Neural progenitor cell (in vitro differentiated cells): ENCODE data around the gene RANBP1. TPM values are rescaled to one million over a fixed set of nuclear protein-coding genes. Genes with fewer than 3 reads are reported as not detected.

ENCODE experiments used
- DNase-seq: peaks from one replicate; pipeline ENCODE4 v3.0.0-alpha.2; 2016; ENCODE audit warnings: low spot score
- H2AFZ ChIP-seq: fragments of 200-600 bp; sonication (generic); replicated peaks from 2 replicates; pipeline ENCODE4 v1.6.1; 2016; ENCODE audit warnings: antibody characterized with exemption
- H3F3A ChIP-seq: fragments of 200-600 bp; sonication (generic); 2 replicates; pipeline ENCODE4 v1.6.1; 2016; ENCODE audit warnings: antibody characterized with exemption, low read depth
- H3K27ac ChIP-seq: fragments of 200-600 bp; sonication (generic); 2 replicates; pipeline ENCODE4 v1.5.1; 2016; ENCODE audit warnings: mild to moderate bottlenecking
- H3K27me3 ChIP-seq: fragments of 200-600 bp; sonication (generic); 2 replicates; pipeline ENCODE4 v1.6.1; 2016; ENCODE audit warnings: mild to moderate bottlenecking, moderate library complexity
- H3K36me3 ChIP-seq: fragments of 200-600 bp; sonication (generic); 2 replicates; pipeline ENCODE4 v1.5.1; 2016
- H3K4me1 ChIP-seq: fragments of 200-600 bp; sonication (generic); 2 replicates; pipeline ENCODE4 v1.6.1; 2016; ENCODE audit warnings: mixed run types
- H3K4me2 ChIP-seq: fragments of 200-600 bp; sonication (generic); 2 replicates; pipeline ENCODE4 v1.6.1; 2016
- H3K4me3 ChIP-seq: fragments of 200-600 bp; sonication (generic); 2 replicates; pipeline ENCODE4 v1.5.1; 2016
- H3K79me2 ChIP-seq: fragments of 200-600 bp; sonication (generic); 2 replicates; pipeline ENCODE4 v1.6.1; 2016; ENCODE audit warnings: low read depth
- H3K9ac ChIP-seq: fragments of 200-600 bp; sonication (generic); 2 replicates; pipeline ENCODE4 v1.6.1; 2016
- H3K9me3 ChIP-seq: fragments of 200-600 bp; sonication (generic); 2 replicates; pipeline ENCODE4 v1.5.1; 2016; ENCODE audit warnings: low read depth
- H4K20me1 ChIP-seq: fragments of 200-600 bp; sonication (generic); 2 replicates; pipeline ENCODE4 v1.6.1; 2016; ENCODE audit warnings: low read depth
- H3K27ac Mint-ChIP-seq: 3 replicates; pipeline ENCODE4 v1.8.0; 2021; ENCODE audit warnings: mixed read lengths
- H3K27me3 Mint-ChIP-seq: 2 replicates; pipeline ENCODE4 v1.8.0; 2022; ENCODE audit warnings: low read depth, mild to moderate bottlenecking, inconsistent platforms, moderate library complexity, mixed read lengths; ENCODE audit not compliant: insufficient read depth
- H3K36me3 Mint-ChIP-seq: 3 replicates; pipeline ENCODE4 v1.8.0; 2021; ENCODE audit warnings: mixed read lengths
- H3K4me1 Mint-ChIP-seq: 3 replicates; pipeline ENCODE4 v1.8.0; 2021; ENCODE audit warnings: mixed read lengths
- H3K4me3 Mint-ChIP-seq: 3 replicates; pipeline ENCODE4 v1.8.0; 2021; ENCODE audit warnings: mild to moderate bottlenecking, moderate library complexity, mixed read lengths
- H3K9me3 Mint-ChIP-seq: 3 replicates; pipeline ENCODE4 v1.8.0; 2020; ENCODE audit warnings: mixed read lengths
- CTCF ChIP-seq: fragments of 200-600 bp; sonication (generic); IDR thresholded peaks from 2 replicates; pipeline ENCODE4 v1.5.1; 2017; ENCODE audit warnings: antibody characterized with exemption, mild to moderate bottlenecking
- EZH2 ChIP-seq: fragments of 200-600 bp; sonication (generic); IDR thresholded peaks from 2 replicates; pipeline ENCODE4 v1.6.1; 2017; ENCODE audit warnings: antibody characterized with exemption, mild to moderate bottlenecking, moderate library complexity
- EZH2phosphoT487 ChIP-seq: fragments of 200-600 bp; sonication (generic); IDR thresholded peaks from 2 replicates; pipeline ENCODE4 v1.6.1; 2017; ENCODE audit warnings: antibody characterized with exemption
- total RNA-seq: library from RNA; depleted of rRNA; stranded (reverse); fragments of >200 nt; gene quantifications from 2 replicates; pipeline ENCODE4 v1.2.3, GENCODE V29; 2015; ENCODE audit warnings: low replicate concordance

Gene RANBP1
- total RNA-seq, 1 donor from 2014 or later, result 918 TPM

GRCh38 chr22:20116376-20116950 lies 559 bp downstream of the RANBP1 start:
- TF ChIP-seq CTCF (no peak), EZH2phosphoT487 (no peak), EZH2 (no peak)
- peak overlapping the region; percentile 93 for H3K4me3 Mint-ChIP-seq
- H3K36me3 ChIP-seq, result peaks cover 3% of the 10 kb centered on the region
- H3K9me3 Mint-ChIP-seq, result peaks cover 2% of the 10 kb centered on the region
- H2AFZ ChIP-seq, result peak overlapping the region; percentile 92
- peaks cover 39% of the 10 kb centered on the region for H4K20me1 ChIP-seq
- no peaks in the 10 kb centered on the region for H3K27me3 ChIP-seq
- H3K36me3 Mint-ChIP-seq, result peaks cover 13% of the 10 kb centered on the region
- H3K4me1 ChIP-seq, result peaks cover 14% of the 10 kb centered on the region
- peaks cover 24% of the 10 kb centered on the region for H3K4me1 Mint-ChIP-seq
- peak overlapping the region; percentile 93 for H3K9ac ChIP-seq
- peaks cover 4% of the 10 kb centered on the region for H3K27me3 Mint-ChIP-seq
- peaks cover 24% of the 10 kb centered on the region for H3F3A ChIP-seq
- H3K27ac ChIP-seq, result no peak overlapping the region
- peak overlapping the region; percentile 93 for H3K4me2 ChIP-seq
- peak; percentile 13 for DNase-seq
- H3K9me3 ChIP-seq, result no peaks in the 10 kb centered on the region
- peak overlapping the region; percentile 57 for H3K27ac Mint-ChIP-seq
- H3K79me2 ChIP-seq, result peaks cover 60% of the 10 kb centered on the region
- H3K4me3 ChIP-seq, result peak overlapping the region; percentile 99

GRCh38 chr22:20116951-20117632 lies 1.2 kb downstream of the RANBP1 start, which contains the start of gene TRMT2A:
TSS of gene TRMT2A (minus strand) at chr22:20117226. CDS start at chr22:20116906, 320 bp downstream.
- DNase-seq, result peak; percentile 99
- Mint-ChIP-seq H3K9me3 (peaks cover 2% of the 10 kb centered on the region), H3K36me3 (peaks cover 13% of the 10 kb centered on the region), H3K27me3 (peaks cover 4% of the 10 kb centered on the region), H3K4me1 (peaks cover 24% of the 10 kb centered on the region), H3K27ac (peak within 1 kb of the TSS; percentile 69), H3K4me3 (peak within 1 kb of the TSS; percentile 94)
- H3K4me3 ChIP-seq, result peak within 1 kb of the TSS; percentile 99
- peak within 1 kb of the TSS; percentile 99 for H3K4me2 ChIP-seq
- H3K36me3 ChIP-seq, result peaks cover 3% of the 10 kb centered on the region
- H3F3A ChIP-seq, result peaks cover 24% of the 10 kb centered on the region
- peak within 1 kb of the TSS; percentile 84 for H3K27ac ChIP-seq
- H3K27me3 ChIP-seq, result no peaks in the 10 kb centered on the region
- peak within 1 kb of the TSS; percentile 99 for H3K9ac ChIP-seq
- peaks cover 40% of the 10 kb centered on the region for H4K20me1 ChIP-seq
- peaks cover 67% of the 10 kb centered on the region for H3K79me2 ChIP-seq
- peaks cover 14% of the 10 kb centered on the region for H3K4me1 ChIP-seq
- peak within 1 kb of the TSS; percentile 92 for H2AFZ ChIP-seq
- TF ChIP-seq CTCF (peak; percentile 45), EZH2 (no peak)
- no peaks in the 10 kb centered on the region for H3K9me3 ChIP-seq

- H3K9me3 ChIP-seq, result no peaks in the 10 kb centered on the region
- H3K9me3 Mint-ChIP-seq, result peaks cover 2% of the 10 kb centered on the region
- H3K36me3 ChIP-seq, result peaks cover 3% of the 10 kb centered on the region
- H4K20me1 ChIP-seq, result peaks cover 44% of the 10 kb centered on the region
- peak overlapping the region; percentile 99 for H3K4me2 ChIP-seq
- H3K4me1 Mint-ChIP-seq, result peaks cover 24% of the 10 kb centered on the region
- H3F3A ChIP-seq, result peaks cover 24% of the 10 kb centered on the region
- H3K27ac Mint-ChIP-seq, result peak overlapping the region; percentile 69
- H3K79me2 ChIP-seq, result peaks cover 73% of the 10 kb centered on the region
- peaks cover 13% of the 10 kb centered on the region for H3K36me3 Mint-ChIP-seq
- no peak for TF ChIP-seq EZH2phosphoT487
- no peak for TF ChIP-seq CTCF
- TF ChIP-seq EZH2, result no peak
- DNase-seq, result peak; percentile 51
- peaks cover 14% of the 10 kb centered on the region for H3K4me1 ChIP-seq
- no peaks in the 10 kb centered on the region for H3K27me3 ChIP-seq
- peak overlapping the region; percentile 99 for H3K9ac ChIP-seq
- H3K4me3 ChIP-seq, result peak overlapping the region; percentile 99
- H3K27me3 Mint-ChIP-seq, result peaks cover 4% of the 10 kb centered on the region
- H3K4me3 Mint-ChIP-seq, result peak overlapping the region; percentile 94
- no peak overlapping the region for H2AFZ ChIP-seq
- H3K27ac ChIP-seq, result peak overlapping the region; percentile 84
Measured at GRCh38 chr22:20117633-20118299, 1.9 kb downstream of the RANBP1 start.
